Measurements from ENCODE around the gene FAR1.

Gene FAR1

DNA sequence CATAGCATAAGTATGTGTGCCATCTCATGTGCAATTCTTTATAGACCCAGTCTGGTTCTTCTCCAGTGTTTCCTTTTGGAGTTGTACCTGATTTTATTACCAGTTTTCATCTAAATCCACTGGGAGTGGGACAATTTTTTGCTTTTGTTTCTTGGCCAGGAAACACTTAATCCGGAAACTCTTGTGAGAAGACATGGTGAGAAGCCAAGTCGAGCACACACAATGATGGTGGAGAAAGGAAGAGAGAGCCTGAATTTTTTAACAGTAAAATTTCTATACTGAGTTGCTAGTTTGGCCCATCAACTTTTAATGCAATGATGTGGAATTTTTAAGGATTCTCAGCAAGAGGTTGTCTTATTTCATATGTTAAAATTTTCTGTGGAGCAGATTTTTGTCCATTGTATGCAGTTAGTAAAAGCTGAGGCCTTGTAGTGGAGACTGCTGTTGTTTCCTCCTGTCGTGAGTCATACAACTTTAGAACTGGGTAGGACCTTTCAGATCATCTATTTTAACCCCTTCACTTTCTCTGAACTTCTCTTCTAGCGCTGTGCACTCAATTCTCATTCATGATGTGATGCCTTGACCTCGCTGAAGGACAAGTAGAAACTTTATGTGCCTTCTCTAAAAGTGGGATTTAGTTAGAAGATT lies 17.1 kb downstream of the FAR1 start:
- H3K4me3 ChIP-seq: no peak overlapping the region
- TF ChIP-seq Cebpa-rat (IDR thresholded peaks at IDR 0.05): no peak
- no peak overlapping the region for H3K4me2 ChIP-seq
- H3K4me1 ChIP-seq: no peaks in the 10 kb centered on the region
- H3K36me3 ChIP-seq: peaks cover 27% of the 10 kb centered on the region
- H3K27me3 ChIP-seq: no peaks in the 10 kb centered on the region
- H3K9ac ChIP-seq: no peak overlapping the region
- H3K27ac ChIP-seq: no peak overlapping the region
- peaks cover 90% of the 10 kb centered on the region for H4K20me1 ChIP-seq
- peaks cover 13% of the 10 kb centered on the region for H3K9me3 ChIP-seq

DNA sequence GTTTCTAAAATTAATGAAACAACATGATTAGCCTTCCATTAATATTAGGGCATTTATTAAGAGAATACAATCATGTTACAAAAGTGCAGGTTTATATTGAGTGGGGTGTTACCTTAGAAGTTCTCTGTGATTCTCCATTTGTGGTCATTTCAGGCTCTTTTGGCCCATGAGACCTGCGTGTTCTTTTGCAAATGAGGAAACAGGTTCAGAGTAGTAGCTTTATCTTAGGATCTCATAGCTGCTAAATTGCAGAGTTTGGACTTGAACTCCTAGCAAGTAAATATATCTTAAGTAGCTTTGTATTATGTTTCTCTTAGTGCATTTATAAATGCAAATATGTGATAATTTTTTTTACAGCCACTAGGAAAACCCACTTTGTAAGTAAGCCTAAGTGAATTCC lies 18.3 kb downstream of the FAR1 start:
- H3K27me3 ChIP-seq: no peaks in the 10 kb centered on the region
- H3K4me1 ChIP-seq: no peaks in the 10 kb centered on the region
- peaks cover 35% of the 10 kb centered on the region for H3K36me3 ChIP-seq
- H3K4me3 ChIP-seq: no peak overlapping the region
- H4K20me1 ChIP-seq: peaks cover 88% of the 10 kb centered on the region
- TF ChIP-seq Cebpa-rat (IDR thresholded peaks at IDR 0.05): no peak
- H3K9ac ChIP-seq: no peak overlapping the region
- H3K9me3 ChIP-seq: peaks cover 22% of the 10 kb centered on the region
- no peak overlapping the region for H3K27ac ChIP-seq
- H3K4me2 ChIP-seq: no peak overlapping the region

DNA sequence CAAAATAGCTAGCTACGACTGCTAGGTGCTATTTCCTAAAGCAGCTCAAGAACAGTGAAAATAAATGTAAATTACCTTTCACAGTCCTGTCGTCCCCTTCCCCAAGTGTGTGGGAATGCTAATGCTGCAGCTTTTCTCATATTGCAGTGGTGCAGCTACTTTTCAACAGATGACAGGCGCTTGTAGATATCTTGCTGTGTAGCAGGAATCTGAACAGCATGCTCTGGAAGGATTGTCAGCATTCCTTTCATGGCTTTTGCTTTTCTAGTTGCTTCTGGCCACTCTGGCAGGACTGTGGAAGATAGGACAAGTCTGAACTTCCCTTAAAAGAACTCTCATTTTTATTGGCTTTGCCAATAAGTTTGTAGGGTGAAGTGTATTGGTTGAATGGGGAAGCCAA lies 18.8 kb downstream of the FAR1 start:
- no peak overlapping the region for H3K4me3 ChIP-seq
- no peak overlapping the region for H3K27ac ChIP-seq
- peaks cover 39% of the 10 kb centered on the region for H3K36me3 ChIP-seq
- no peaks in the 10 kb centered on the region for H3K4me1 ChIP-seq
- H4K20me1 ChIP-seq: peaks cover 88% of the 10 kb centered on the region
- H3K4me2 ChIP-seq: no peak overlapping the region
- H3K27me3 ChIP-seq: no peaks in the 10 kb centered on the region
- no peak for TF ChIP-seq Cebpa-rat (IDR thresholded peaks at IDR 0.05)
- H3K9me3 ChIP-seq: peaks cover 22% of the 10 kb centered on the region
- no peak overlapping the region for H3K9ac ChIP-seq

DNA sequence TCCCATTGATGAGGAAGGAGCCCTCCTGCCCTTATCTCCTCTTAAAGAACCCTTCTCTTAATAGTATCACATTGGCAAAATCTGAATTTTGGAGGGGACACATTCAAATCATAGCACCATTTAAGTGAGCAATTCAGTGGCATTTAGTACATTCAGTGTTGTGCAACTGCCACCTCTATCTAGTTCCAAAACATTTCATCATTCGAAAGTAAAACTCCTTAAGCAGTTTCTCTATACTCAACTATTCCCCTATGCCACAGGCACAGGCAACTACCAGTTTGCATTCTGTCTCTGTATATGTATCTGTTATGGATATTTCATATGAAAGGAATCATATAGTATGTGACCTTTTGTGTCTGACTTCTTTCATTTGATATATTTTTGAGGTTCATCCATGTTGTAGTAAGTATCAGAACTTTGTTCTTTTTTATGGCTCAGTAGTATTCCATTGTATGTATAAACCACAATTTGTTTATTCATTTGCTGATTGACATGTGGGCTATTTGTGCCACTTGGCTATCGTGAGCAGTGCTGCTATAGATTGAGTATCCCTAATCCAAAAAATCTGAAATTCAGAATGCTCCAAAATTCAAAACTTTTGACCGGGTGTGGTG lies 22.9 kb downstream of the FAR1 start:
- Histone ChIP-seq H3K27ac (no peak overlapping the region), H3K4me3 (no peak overlapping the region), H3K36me3 (peaks cover 45% of the 10 kb centered on the region), H3K4me2 (no peak overlapping the region), H3K9ac (no peak overlapping the region), H4K20me1 (peaks cover 73% of the 10 kb centered on the region), H3K9me3 (peaks cover 22% of the 10 kb centered on the region), H3K27me3 (no peaks in the 10 kb centered on the region), H3K4me1 (no peaks in the 10 kb centered on the region)
- no peak for TF ChIP-seq Cebpa-rat (IDR thresholded peaks at IDR 0.05)

DNA sequence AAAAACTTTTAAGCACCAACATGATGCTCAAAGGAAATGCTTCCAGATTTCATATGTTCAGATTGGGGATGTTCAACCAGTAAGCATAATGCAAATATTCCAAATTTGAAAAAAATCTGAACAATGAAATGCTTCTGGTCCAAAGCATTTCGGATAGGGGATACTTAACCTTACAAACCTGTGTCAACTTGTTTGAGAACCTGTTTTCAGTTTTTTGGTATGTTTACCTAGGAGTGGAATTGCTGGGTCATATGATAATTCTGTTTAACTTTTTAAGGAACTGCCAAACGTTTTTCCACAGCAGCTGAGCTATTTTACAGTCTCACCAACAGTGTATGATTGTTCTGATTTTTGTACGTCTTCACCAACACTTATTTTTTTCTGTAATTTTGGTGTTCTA lies 23.7 kb downstream of the FAR1 start:
- Histone ChIP-seq H3K27ac (no peak overlapping the region), H3K4me1 (no peaks in the 10 kb centered on the region), H3K36me3 (peaks cover 50% of the 10 kb centered on the region), H3K9me3 (peaks cover 19% of the 10 kb centered on the region), H3K4me2 (no peak overlapping the region), H4K20me1 (peaks cover 67% of the 10 kb centered on the region), H3K4me3 (no peak overlapping the region), H3K9ac (no peak overlapping the region), H3K27me3 (no peaks in the 10 kb centered on the region)
- TF ChIP-seq Cebpa-rat (IDR thresholded peaks at IDR 0.05): no peak

DNA sequence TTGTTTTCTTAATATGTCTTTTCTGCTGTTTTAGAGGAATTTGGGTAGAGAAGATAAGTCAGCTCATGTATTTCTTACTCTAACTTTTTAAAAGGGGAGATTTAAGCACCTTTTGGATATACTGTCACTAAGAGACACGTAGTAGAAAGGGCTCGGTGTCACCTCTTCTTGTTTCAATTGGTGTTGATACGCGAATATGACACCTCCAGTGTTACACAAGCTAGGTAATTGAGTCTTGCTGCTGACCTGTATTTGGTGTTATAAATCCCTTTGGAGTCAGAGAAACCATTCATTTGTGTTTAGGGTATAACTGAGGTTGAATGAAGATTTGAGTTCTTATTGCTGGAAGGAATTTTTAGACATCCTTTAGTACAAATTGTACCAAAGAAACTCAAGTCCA lies 25.6 kb downstream of the FAR1 start:
- Histone ChIP-seq H3K36me3 (peaks cover 66% of the 10 kb centered on the region), H3K4me1 (no peaks in the 10 kb centered on the region), H3K27me3 (no peaks in the 10 kb centered on the region), H3K27ac (no peak overlapping the region), H3K4me3 (no peak overlapping the region), H3K4me2 (no peak overlapping the region), H3K9ac (no peak overlapping the region), H4K20me1 (peaks cover 60% of the 10 kb centered on the region), H3K9me3 (peaks cover 15% of the 10 kb centered on the region)
- no peak for TF ChIP-seq Cebpa-rat (IDR thresholded peaks at IDR 0.05)

DNA sequence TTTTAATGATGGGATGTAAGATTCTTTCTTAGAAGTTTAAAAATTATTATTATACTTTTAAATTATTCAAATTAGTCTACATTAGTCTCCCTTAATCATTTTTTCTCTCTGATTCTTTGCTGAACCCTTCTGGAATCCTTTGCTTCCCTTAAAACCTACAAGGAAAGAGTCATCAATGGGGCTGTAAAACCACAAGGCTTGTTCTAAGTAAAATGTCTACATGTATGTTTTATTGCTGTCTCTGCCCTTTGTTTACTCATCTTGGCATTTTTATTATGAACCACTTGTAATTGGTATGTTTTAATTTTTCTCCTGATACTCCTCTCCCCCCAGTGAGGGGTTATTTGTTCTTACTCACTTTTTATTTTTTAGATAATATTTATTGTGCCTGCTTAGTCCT lies 27.4 kb downstream of the FAR1 start:
- Histone ChIP-seq H3K9ac (no peak overlapping the region), H3K27me3 (no peaks in the 10 kb centered on the region), H3K9me3 (peaks cover 9% of the 10 kb centered on the region; the same call in 1 of the 2 replicates), H3K36me3 (peaks cover 63% of the 10 kb centered on the region), H4K20me1 (peaks cover 49% of the 10 kb centered on the region), H3K4me1 (no peaks in the 10 kb centered on the region), H3K27ac (no peak overlapping the region), H3K4me2 (no peak overlapping the region), H3K4me3 (no peak overlapping the region)
- no peak for TF ChIP-seq Cebpa-rat (IDR thresholded peaks at IDR 0.05)

DNA sequence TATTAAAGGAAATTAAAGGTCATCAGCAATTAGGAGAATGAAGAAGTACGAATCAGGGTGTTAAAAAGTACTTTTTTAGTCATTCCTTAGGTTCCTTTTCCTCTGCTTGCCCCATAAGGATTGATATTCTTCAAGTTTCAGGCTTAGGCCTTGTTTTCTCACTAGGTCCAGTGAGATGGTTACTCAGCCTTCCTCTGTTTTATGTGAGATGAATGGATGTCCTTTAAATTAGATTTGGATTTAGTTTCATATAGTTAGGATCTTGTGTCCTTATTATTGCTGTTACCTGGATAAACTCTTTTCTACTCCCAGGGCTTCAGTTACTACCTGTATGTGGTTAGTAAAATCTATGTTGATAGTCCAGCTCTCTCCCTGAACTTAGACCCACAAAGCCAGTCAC lies 29.2 kb downstream of the FAR1 start:
- Histone ChIP-seq H3K4me1 (no peaks in the 10 kb centered on the region), H3K4me3 (no peak overlapping the region), H3K27ac (no peak overlapping the region), H4K20me1 (peaks cover 31% of the 10 kb centered on the region), H3K4me2 (no peak overlapping the region), H3K9ac (no peak overlapping the region), H3K36me3 (peaks cover 59% of the 10 kb centered on the region), H3K9me3 (no peaks in the 10 kb centered on the region), H3K27me3 (no peaks in the 10 kb centered on the region)
- no peak for TF ChIP-seq Cebpa-rat (IDR thresholded peaks at IDR 0.05)

DNA sequence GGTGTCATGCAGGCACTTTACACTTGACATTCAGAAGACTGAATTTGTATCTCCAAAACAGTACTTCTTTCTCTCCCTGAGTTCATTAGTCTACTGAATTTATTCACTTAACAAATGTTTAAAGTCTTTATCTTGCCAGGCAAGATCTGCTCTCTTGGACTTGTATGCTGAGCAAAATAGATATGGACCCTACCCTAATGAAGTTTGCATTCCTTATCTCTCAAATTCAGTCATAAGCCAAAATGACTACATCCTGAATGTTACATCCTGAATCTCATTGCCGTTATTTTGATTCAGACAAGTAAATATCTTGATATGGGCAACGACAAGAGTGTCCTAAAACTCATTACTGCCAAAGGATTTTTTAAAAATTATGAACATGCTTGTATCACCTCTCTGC lies 29.7 kb downstream of the FAR1 start:
- no peak overlapping the region for H3K4me3 ChIP-seq
- no peaks in the 10 kb centered on the region for H3K4me1 ChIP-seq
- TF ChIP-seq Cebpa-rat (IDR thresholded peaks at IDR 0.05): no peak
- H3K9ac ChIP-seq: no peak overlapping the region
- no peaks in the 10 kb centered on the region for H3K27me3 ChIP-seq
- peaks cover 27% of the 10 kb centered on the region for H4K20me1 ChIP-seq
- no peaks in the 10 kb centered on the region for H3K9me3 ChIP-seq
- H3K27ac ChIP-seq: no peak overlapping the region
- peaks cover 64% of the 10 kb centered on the region for H3K36me3 ChIP-seq
- H3K4me2 ChIP-seq: no peak overlapping the region

DNA sequence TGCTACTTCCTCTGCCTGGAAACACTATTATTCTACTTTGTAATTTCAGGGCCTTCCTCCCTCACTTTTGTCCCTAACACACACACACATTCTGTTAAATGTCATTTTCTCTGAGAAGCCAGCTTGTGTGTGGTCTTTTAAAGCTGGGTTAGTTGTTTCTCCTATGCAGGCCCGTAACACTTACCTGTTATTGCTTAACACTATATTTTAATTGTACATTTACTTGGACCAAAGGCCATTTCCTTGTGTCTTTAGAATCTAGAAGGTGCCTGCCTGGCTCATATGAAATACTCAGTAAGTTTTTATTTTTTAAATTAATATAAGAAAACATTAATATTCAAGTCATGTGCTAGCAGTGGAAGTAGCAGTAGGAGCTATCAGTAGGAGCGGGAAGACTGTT lies 30.6 kb downstream of the FAR1 start:
- H3K9ac ChIP-seq: no peak overlapping the region
- H3K27ac ChIP-seq: no peak overlapping the region
- H3K4me2 ChIP-seq: no peak overlapping the region
- no peaks in the 10 kb centered on the region for H3K4me1 ChIP-seq
- H3K27me3 ChIP-seq: no peaks in the 10 kb centered on the region
- H3K4me3 ChIP-seq: no peak overlapping the region
- no peaks in the 10 kb centered on the region for H3K9me3 ChIP-seq
- peaks cover 18% of the 10 kb centered on the region for H4K20me1 ChIP-seq
- H3K36me3 ChIP-seq: peaks cover 72% of the 10 kb centered on the region
- no peak for TF ChIP-seq Cebpa-rat (IDR thresholded peaks at IDR 0.05)
